ENCODE data around the gene OTOP1. TPM values are rescaled to one million over a fixed set of nuclear protein-coding genes. Genes with fewer than 3 reads are reported as not detected.

The OTOP1 gene, protein sequence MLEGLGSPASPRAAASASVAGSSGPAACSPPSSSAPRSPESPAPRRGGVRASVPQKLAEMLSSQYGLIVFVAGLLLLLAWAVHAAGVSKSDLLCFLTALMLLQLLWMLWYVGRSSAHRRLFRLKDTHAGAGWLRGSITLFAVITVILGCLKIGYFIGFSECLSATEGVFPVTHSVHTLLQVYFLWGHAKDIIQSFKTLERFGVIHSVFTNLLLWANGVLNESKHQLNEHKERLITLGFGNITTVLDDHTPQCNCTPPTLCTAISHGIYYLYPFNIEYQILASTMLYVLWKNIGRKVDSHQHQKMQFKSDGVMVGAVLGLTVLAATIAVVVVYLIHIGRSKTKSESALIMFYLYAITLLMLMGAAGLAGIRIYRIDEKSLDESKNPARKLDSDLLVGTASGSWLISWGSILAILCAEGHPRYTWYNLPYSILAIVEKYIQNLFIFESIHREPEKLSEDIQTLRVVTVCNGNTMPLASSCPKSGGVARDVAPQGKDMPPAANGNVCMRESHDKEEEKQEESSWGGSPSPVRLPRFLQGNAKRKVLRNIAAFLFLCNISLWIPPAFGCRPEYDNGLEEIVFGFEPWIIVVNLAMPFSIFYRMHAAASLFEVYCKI
- total RNA-seq = not detected

DNA sequence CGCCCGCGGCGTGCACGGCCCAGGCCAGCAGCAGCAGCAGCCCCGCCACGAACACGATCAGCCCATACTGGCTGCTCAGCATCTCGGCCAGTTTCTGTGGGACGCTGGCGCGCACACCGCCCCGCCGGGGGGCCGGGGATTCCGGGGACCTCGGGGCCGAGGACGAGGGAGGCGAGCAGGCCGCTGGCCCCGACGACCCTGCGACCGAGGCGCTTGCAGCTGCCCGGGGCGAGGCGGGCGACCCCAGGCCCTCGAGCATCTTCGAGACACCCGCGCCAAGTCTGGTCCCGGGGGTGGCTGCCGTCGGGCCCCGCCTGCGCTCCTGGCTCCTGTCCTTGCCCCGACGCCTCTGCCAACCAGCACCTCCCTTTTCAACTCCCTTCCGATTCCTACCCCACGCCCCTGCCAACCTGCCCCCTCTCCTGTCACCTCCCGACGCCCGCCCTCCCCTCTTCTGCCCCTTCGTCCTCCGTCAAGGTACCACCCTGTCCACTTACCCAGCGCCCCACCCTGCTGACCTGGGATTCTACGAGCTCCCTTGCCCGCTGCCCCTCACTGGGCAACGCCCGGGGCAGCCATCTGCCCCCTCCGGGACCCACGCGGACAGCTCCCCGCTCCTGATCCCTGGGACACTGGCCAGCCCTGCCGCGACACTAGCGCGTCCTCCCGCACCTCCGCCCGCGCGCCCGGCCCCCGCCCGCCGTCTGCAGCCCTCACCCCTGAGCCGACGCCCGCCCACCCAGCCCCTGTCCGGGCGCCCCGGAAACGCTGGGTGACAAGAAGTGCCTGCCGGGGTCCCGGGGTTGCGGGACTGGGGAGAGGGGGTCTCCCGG, at the start of gene OTOP1:
TSS of gene OTOP1 (minus strand) at position 324 of the 833 bp plus-strand sequence. CDS start at position 259, 65 bp downstream.

DNA sequence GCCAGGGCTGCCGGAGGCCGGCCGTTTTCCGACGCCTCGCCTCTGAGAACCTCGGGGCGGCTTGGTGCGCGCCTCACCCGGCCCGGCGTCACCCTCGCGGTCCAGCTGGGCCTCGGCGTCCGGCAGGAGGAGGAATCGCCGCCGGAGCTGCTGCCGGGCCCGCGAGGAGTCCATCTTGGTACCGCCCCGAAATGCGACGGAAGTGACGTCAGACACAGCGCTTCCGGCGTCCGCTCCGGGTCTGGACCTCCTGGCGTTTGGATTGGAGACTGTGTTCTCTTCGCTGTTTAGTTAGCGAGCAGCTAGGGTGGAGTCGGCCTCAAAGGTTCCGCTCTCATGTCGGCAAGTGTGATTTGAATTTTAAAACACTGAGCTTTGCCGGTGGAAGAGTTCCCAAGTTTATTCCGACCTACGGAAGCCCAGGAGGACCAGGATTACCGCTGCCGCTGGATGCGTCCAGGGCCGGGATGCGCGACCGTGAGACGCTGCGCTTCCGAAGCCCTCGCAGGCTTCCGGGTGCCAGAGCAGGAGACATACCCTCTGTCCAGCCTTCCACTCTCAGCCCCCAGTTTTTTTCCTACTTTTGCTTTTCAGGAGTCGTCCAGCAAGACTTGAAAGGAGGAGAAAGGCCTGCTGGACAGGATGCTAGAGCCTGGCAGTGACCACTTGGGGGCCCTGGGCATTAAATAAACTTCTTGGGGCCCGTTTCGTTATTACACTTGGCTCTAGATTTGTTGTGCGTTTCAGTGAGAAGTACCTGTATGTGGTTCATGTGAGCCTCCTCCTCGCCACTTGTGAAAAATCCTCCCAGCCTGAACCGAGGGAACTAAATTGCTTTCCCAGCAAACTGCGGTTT, 21.5 kb upstream of the OTOP1 start, which contains the start of gene TMEM128:
TSS of gene TMEM128 (minus strand) at position 195 of the 856 bp plus-strand sequence. CDS start at position 174, 21 bp downstream.

Other genes with a start within 250 kb of the OTOP1 start
- 31.3 TPM for gene TMEM128, start 21.3 kb upstream of the OTOP1 start, total RNA-seq
- gene LYAR, start 63.2 kb upstream of the OTOP1 start, total RNA-seq = 6.3 TPM
- 16.3 TPM for gene ZBTB49, start 63.3 kb upstream of the OTOP1 start, total RNA-seq
- 220 TPM for gene NSG1, start 160.2 kb upstream of the OTOP1 start, total RNA-seq